HUES48 (cell line): ENCODE data around the gene PPP2R5C.

Experiments used
- H3K27ac ChIP-seq: one replicate; pipeline ENCODE4 v1.7.0; 2013; ENCODE audit warnings: low read depth, low read length, inconsistent platforms
- H3K27me3 ChIP-seq: 2 replicates; pipeline ENCODE4 v1.6.1; 2013; ENCODE audit warnings: mild to moderate bottlenecking, low read length; ENCODE audit not compliant: control insufficient read depth, insufficient read depth
- H3K36me3 ChIP-seq: 2 replicates; pipeline ENCODE4 v1.6.1; 2013; ENCODE audit warnings: low read length; ENCODE audit not compliant: control insufficient read depth, insufficient read depth
- H3K4me1 ChIP-seq: 2 replicates; pipeline ENCODE4 v1.6.1; 2013; ENCODE audit warnings: mild to moderate bottlenecking, low read length; ENCODE audit not compliant: control insufficient read depth, insufficient read depth
- H3K4me3 ChIP-seq: 2 replicates; pipeline ENCODE4 v1.5.1; 2013; ENCODE audit warnings: mild to moderate bottlenecking, low read depth, low read length
- H3K9ac ChIP-seq: 2 replicates; pipeline ENCODE4 v1.6.1; 2013; ENCODE audit warnings: mild to moderate bottlenecking, low read depth, low read length, moderate library complexity
- H3K9me3 ChIP-seq: 2 replicates; pipeline ENCODE4 v1.6.1; 2013; ENCODE audit warnings: low read length; ENCODE audit not compliant: control insufficient read depth, insufficient read depth

The PPP2R5C gene

GRCh38 chr14:101757839-101758211 is 3.7 kb upstream of the PPP2R5C start:
- no peak overlapping the region for H3K9ac ChIP-seq
- no peak overlapping the region for H3K4me3 ChIP-seq
- H3K4me1 ChIP-seq: peaks cover 7% of the 10 kb centered on the region
- H3K27ac ChIP-seq: no peak overlapping the region
- no peaks in the 10 kb centered on the region for H3K36me3 ChIP-seq
- H3K9me3 ChIP-seq: no peaks in the 10 kb centered on the region; the same call in 1 of the 2 replicates
- H3K27me3 ChIP-seq: peaks cover 21% of the 10 kb centered on the region

- Histone ChIP-seq H3K27me3 (peaks cover 23% of the 10 kb centered on the region), H3K9ac (no peak overlapping the region), H3K36me3 (no peaks in the 10 kb centered on the region), H3K27ac (no peak overlapping the region), H3K4me1 (peaks cover 7% of the 10 kb centered on the region), H3K9me3 (no peaks in the 10 kb centered on the region; the same call in 1 of the 2 replicates), H3K4me3 (no peak overlapping the region)
Observed at GRCh38 chr14:101758913-101759593, 2.5 kb upstream of the PPP2R5C start.

GRCh38 chr14:101760138-101761011 is 1.1 kb upstream of the PPP2R5C start:
- peaks cover 23% of the 10 kb centered on the region for H3K27me3 ChIP-seq
- no peaks in the 10 kb centered on the region for H3K9me3 ChIP-seq
- peak overlapping the region; percentile 55 for H3K4me3 ChIP-seq
- no peak overlapping the region for H3K9ac ChIP-seq
- no peak overlapping the region for H3K27ac ChIP-seq
- H3K4me1 ChIP-seq: peaks cover 7% of the 10 kb centered on the region
- H3K36me3 ChIP-seq: 0 out of 2 replicates have a peak, but pooled peaks cover 3% of the 10 kb centered on the region

- Histone ChIP-seq H3K9me3 (no peaks in the 10 kb centered on the region), H3K36me3 (peaks cover 10% of the 10 kb centered on the region), H3K9ac (no peak overlapping the region), H3K4me3 (peak overlapping the region; percentile 77), H3K27ac (peak overlapping the region; percentile 59), H3K4me1 (peaks cover 7% of the 10 kb centered on the region), H3K27me3 (peaks cover 23% of the 10 kb centered on the region)
Observed at GRCh38 chr14:101761881-101762529, 496 bp downstream of the PPP2R5C start.

- Histone ChIP-seq H3K4me3 (peak overlapping the region; percentile 77), H3K9ac (no peak overlapping the region), H3K9me3 (no peaks in the 10 kb centered on the region), H3K4me1 (peaks cover 7% of the 10 kb centered on the region), H3K27me3 (peaks cover 23% of the 10 kb centered on the region), H3K36me3 (peaks cover 10% of the 10 kb centered on the region), H3K27ac (no peak overlapping the region)
Observed at GRCh38 chr14:101762530-101763101, 1.1 kb downstream of the PPP2R5C start.

- H3K4me1 ChIP-seq: peaks cover 7% of the 10 kb centered on the region
- peaks cover 18% of the 10 kb centered on the region for H3K27me3 ChIP-seq
- H3K9ac ChIP-seq: no peak overlapping the region
- no peak overlapping the region for H3K27ac ChIP-seq
- peaks cover 10% of the 10 kb centered on the region for H3K36me3 ChIP-seq
- no peaks in the 10 kb centered on the region for H3K9me3 ChIP-seq
- H3K4me3 ChIP-seq: no peak overlapping the region
Observed at GRCh38 chr14:101763941-101764709, 2.6 kb downstream of the PPP2R5C start.

- H3K4me1 ChIP-seq: peaks cover 2% of the 10 kb centered on the region
- H3K27ac ChIP-seq: no peak overlapping the region
- H3K4me3 ChIP-seq: no peak overlapping the region
- H3K36me3 ChIP-seq: peaks cover 10% of the 10 kb centered on the region
- peaks cover 2% of the 10 kb centered on the region for H3K27me3 ChIP-seq
- H3K9me3 ChIP-seq: no peaks in the 10 kb centered on the region
- H3K9ac ChIP-seq: no peak overlapping the region
Observed at GRCh38 chr14:101767618-101768362, 6.3 kb downstream of the PPP2R5C start.

GRCh38 chr14:101770183-101770582 is 8.7 kb downstream of the PPP2R5C start:
- H3K27me3 ChIP-seq: no peaks in the 10 kb centered on the region; the same call in 1 of the 2 replicates
- peaks cover 9% of the 10 kb centered on the region for H3K36me3 ChIP-seq
- H3K4me1 ChIP-seq: peaks cover 2% of the 10 kb centered on the region; the same call in 1 of the 2 replicates
- H3K9ac ChIP-seq: no peak overlapping the region
- no peak overlapping the region for H3K4me3 ChIP-seq
- H3K9me3 ChIP-seq: no peaks in the 10 kb centered on the region
- H3K27ac ChIP-seq: no peak overlapping the region

GRCh38 chr14:101772770-101773169 is 11.3 kb downstream of the PPP2R5C start:
- Histone ChIP-seq H3K27me3 (no peaks in the 10 kb centered on the region; the same call in 1 of the 2 replicates), H3K4me3 (no peak overlapping the region), H3K9ac (no peak overlapping the region), H3K27ac (no peak overlapping the region), H3K9me3 (no peaks in the 10 kb centered on the region), H3K36me3 (no peaks in the 10 kb centered on the region), H3K4me1 (peaks cover 2% of the 10 kb centered on the region; the same call in 1 of the 2 replicates)
